K562 (cell line): ENCODE measurements around the gene KCTD6. TPM values are rescaled to one million over a fixed set of nuclear protein-coding genes. Genes with fewer than 3 reads are reported as not detected.

Source experiments
- ATAC-seq: fragments of 200-7000 bp; cut with Tn5 transposase; 3 replicates; pipeline ENCODE4 v1.9.1; 2020; ENCODE audit warnings: moderate library complexity
- BruUV-seq: library from RNA; stranded (reverse); fragments of 400-500 nt; replicated peaks from 2 replicates; lab custom pipeline; 2021; lab: Mats Ljungman, UMichigan
- CTCF ChIA-PET: fragments of 300-600 bp; formaldehyde crosslinking; extraction: SDS; loops from one replicate; lab custom pipeline; 2021; ENCODE audit warnings: low intra/inter-chr PET ratio; lab: Yijun Ruan, JAX
- POLR2A ChIA-PET: fragments of 300-600, 350-650 bp; sonication (Branson Sonifier 250); formaldehyde crosslinking; extraction: SDS; loops from one replicate; lab custom pipeline; 2021; ENCODE audit warnings: antibody characterized with exemption, inconsistent platforms; lab: Yijun Ruan, JAX
- DNase-seq, 4 experiments: peaks; one replicate each; pipeline versions ENCODE4 v3.0.0 to v3.0.0-alpha.2; 2011 to 2018; ENCODE audit warnings: low spot score in 3 of 4, mixed read lengths in 3 of 4; ENCODE audit errors: extremely low read depth in 1 of 4
- FAIRE-seq: peaks from 2 replicates; lab custom pipeline; 2011; peaks lifted over from hg19 to GRCh38; lab: Jason Lieb, UNC
- H2AFZ ChIP-seq: 2 replicates; pipeline ENCODE4 v1.6.0; 2011; ENCODE audit warnings: low read depth, low read length, control low read depth, inconsistent platforms
- H3K27ac ChIP-seq: fragments of 200-600 bp; 3 replicates; pipeline ENCODE4 v1.8.0; 2011; ENCODE audit warnings: low read depth, mild to moderate bottlenecking, control low read depth, inconsistent platforms, low read length, moderate library complexity, mixed read lengths; ENCODE audit errors: extremely low read depth
- H3K27me3 ChIP-seq, 2 experiments: fragments of 300-600 bp in 1 of 2; 2 replicates in 1 of 2; 3 replicates in 1 of 2; pipeline versions ENCODE4 v1.6.0 to v1.8.0; 2011; ENCODE audit warnings: inconsistent platforms in 2 of 2, low read length in 2 of 2, mild to moderate bottlenecking in 1 of 2, mixed read lengths in 1 of 2, moderate library complexity in 1 of 2; ENCODE audit not compliant: control insufficient read depth in 2 of 2, insufficient read depth in 2 of 2
- H3K36me3 ChIP-seq: fragments of 300-600 bp; 3 replicates; pipeline ENCODE4 v1.8.0; 2011; ENCODE audit warnings: mild to moderate bottlenecking, low read length, inconsistent platforms; ENCODE audit not compliant: control insufficient read depth, insufficient read depth
- H3K4me1 ChIP-seq, 2 experiments: fragments of 200-600 bp in 1 of 2; replicated peaks in 1 of 2; 2 replicates in 1 of 2; 3 replicates in 1 of 2; pipeline versions ENCODE4 v1.5.1 to v1.8.0; 2011; ENCODE audit warnings: inconsistent platforms in 2 of 2, low read length in 2 of 2, mild to moderate bottlenecking in 1 of 2, mixed read lengths in 1 of 2, moderate library complexity in 1 of 2; ENCODE audit not compliant: control insufficient read depth in 2 of 2, insufficient read depth in 2 of 2
- H3K4me2 ChIP-seq: 2 replicates; pipeline ENCODE4 v1.6.1; 2011; ENCODE audit warnings: low read length, control low read depth, inconsistent platforms, mixed read lengths; ENCODE audit not compliant: insufficient read depth
- H3K4me3 ChIP-seq: fragments of 200-600 bp; sonication (generic), shearing (Covaris generic); 2 replicates; pipeline ENCODE4 v1.5.1; 2016; ENCODE audit warnings: control low read depth, inconsistent platforms
- H3K79me2 ChIP-seq: fragments of 200-600 bp; 3 replicates; pipeline ENCODE4 v1.8.0; 2011; ENCODE audit warnings: low read length, inconsistent platforms; ENCODE audit not compliant: control insufficient read depth, insufficient read depth
- H3K9ac ChIP-seq, 2 experiments: 2 replicates each; pipeline versions ENCODE4 v1.6.0 to v1.6.1; 2011; ENCODE audit warnings: low read depth in 2 of 2, low read length in 2 of 2, control low read depth in 1 of 2, inconsistent platforms in 1 of 2, mild to moderate bottlenecking in 1 of 2, mixed read lengths in 1 of 2; ENCODE audit not compliant: insufficient read depth in 1 of 2
- H3K9me1 ChIP-seq: one replicate; pipeline ENCODE4 v1.6.0; 2011; ENCODE audit warnings: inconsistent platforms, mild to moderate bottlenecking, low read length, moderate library complexity; ENCODE audit not compliant: control insufficient read depth, insufficient read depth
- H3K9me3 ChIP-seq: replicated peaks from 2 replicates; pipeline ENCODE4 v1.5.1; 2011; ENCODE audit warnings: low read depth, low read length, inconsistent platforms; ENCODE audit not compliant: control insufficient read depth, insufficient read depth
- H4K20me1 ChIP-seq: replicated peaks from 2 replicates; pipeline ENCODE4 v1.6.1; 2011; ENCODE audit warnings: low read length, inconsistent platforms, mixed read lengths; ENCODE audit not compliant: control insufficient read depth, insufficient read depth
- DPF2 ChIP-seq: fragments of 450-650 bp; IDR thresholded peaks from 2 replicates; pipeline ENCODE4 v1.6.1; 2016
- FOSL1 ChIP-seq: fragments of 200-800 bp; sonication (Bioruptor generic); conservative IDR thresholded peaks from 2 replicates; pipeline ENCODE4 v1.6.1; 2016; ENCODE audit warnings: missing genetic modification characterization, missing compliant biosample characterization
- HCFC1 ChIP-seq: IDR thresholded peaks from 2 replicates; pipeline ENCODE4 v1.6.1; 2012; ENCODE audit warnings: low read depth, low read length, improper control_type of control experiment
- HDAC3 ChIP-seq: fragments of 450-650 bp; IDR thresholded peaks from 2 replicates; pipeline ENCODE4 v1.6.1; 2018; ENCODE audit warnings: borderline replicate concordance, mild to moderate bottlenecking, moderate library complexity; ENCODE audit not compliant: partially characterized antibody
- HNRNPUL1 ChIP-seq: fragments of 200-400 bp; formaldehyde crosslinking; IDR thresholded peaks from 2 replicates; pipeline ENCODE4 v1.6.1; 2017; ENCODE audit warnings: low read length
- LARP7 ChIP-seq: fragments of 450-650 bp; IDR thresholded peaks from 2 replicates; pipeline ENCODE4 v1.6.1; 2016
- MBD1 ChIP-seq: fragments of 250-450 bp; sonication (Bioruptor Pico); IDR thresholded peaks from 2 replicates; pipeline ENCODE4 v1.8.0; 2022; ENCODE audit warnings: inconsistent platforms
- NONO ChIP-seq, 2 experiments: fragments of 200-400 bp in 1 of 2; fragments of 450-650 bp in 1 of 2; formaldehyde crosslinking in 1 of 2; IDR thresholded peaks; 2 replicates each; pipeline ENCODE4 v1.6.1; 2017; ENCODE audit warnings: low read depth in 2 of 2, mild to moderate bottlenecking in 2 of 2, moderate library complexity in 2 of 2, low read length in 1 of 2
- PRMT5 ChIP-seq: sonication (generic); formaldehyde crosslinking; IDR thresholded peaks from 2 replicates; pipeline ENCODE4 v1.5.0; 2020; ENCODE audit warnings: missing genetic modification reagents
- ZNF232 ChIP-seq: sonication (generic); formaldehyde crosslinking; IDR thresholded peaks from 2 replicates; pipeline ENCODE4 v1.8.0; 2022; ENCODE audit warnings: mild to moderate bottlenecking, missing genetic modification reagents
- ZNF431 ChIP-seq: sonication (generic); formaldehyde crosslinking; IDR thresholded peaks from 2 replicates; pipeline ENCODE4 v1.8.0; 2022; ENCODE audit warnings: mild to moderate bottlenecking, missing genetic modification reagents
- WGBS: fragments of 100-300 bp; shearing (Covaris generic); methylation state at CpG from one replicate; pipeline ENCODE4 v1.1.6; 2016; ENCODE audit warnings: low coverage, mixed read lengths; ENCODE audit not compliant: insufficient coverage; ENCODE audit errors: missing lambda C conversion rate; 5-methylcytosine and 5-hydroxymethylcytosine counted together
- in situ Hi-C: fragments of 300-500 bp; cut with MboI; formaldehyde crosslinking; loops from 4 replicates; pipeline ENCODE4 v1.15.0; 2018; ENCODE audit warnings: inconsistent platforms, mixed read lengths
- intact Hi-C: fragments of 100-400 bp; cut with micrococcal nuclease; formaldehyde crosslinking; loops from 2 replicates; pipeline ENCODE4 v1.14.2; 2022
- polyA plus RNA-seq, 8 experiments: library from polyadenylated mRNA; depleted of rRNA in 4 of 8; stranded (reverse) in 5 of 8; unstranded in 3 of 8; fragments of >200 nt; fragmentation: Nextera tagmentation in 2 of 8; fragmentation: Illumina TruSeq in 1 of 8; extraction: Ambion mirVana in 2 of 8; extraction: Trizol in 1 of 8; gene quantifications; 2 replicates each; pipeline versions ENCODE4 v1.2.1 to v1.2.3, GENCODE V29; 2011 to 2014; ENCODE audit warnings: inconsistent platforms in 1 of 8, missing spikeins in 1 of 8
- total RNA-seq, 7 experiments: library from RNA; depleted of rRNA in 6 of 7; stranded (reverse); fragments of >200 nt in 6 of 7; fragmentation: Illumina TruSeq in 2 of 7; extraction: Trizol in 2 of 7; gene quantifications; 2 replicates each; pipeline versions ENCODE4 v1.2.1 to v1.2.3, GENCODE V29; 2011 to 2021; ENCODE audit warnings: low replicate concordance in 1 of 7

Gene KCTD6
- total and polyA plus RNA-seq, 9 of the 15 experiments (the other 6 are each of a cell fraction or from before 2014, with no cell fraction given): 2.1 to 5.9 (median 4.5) TPM

GRCh38 chr3:58474967-58475578, 16.8 kb upstream of the KCTD6 start:
- FAIRE-seq: no peak
- H3K9ac ChIP-seq: no peak overlapping the region

More at GRCh38 chr3:58474967-58475578, 16.8 kb upstream of the KCTD6 start:
- Histone ChIP-seq H4K20me1 (no peaks in the 10 kb centered on the region), H3K4me2 (no peak overlapping the region), H3K36me3 (no peaks in the 10 kb centered on the region), H2AFZ (no peak overlapping the region), H3K9me1 (no peaks in the 10 kb centered on the region), H3K4me3 (no peak overlapping the region), H3K9me3 (no peaks in the 10 kb centered on the region), H3K4me1 (peaks cover 0 to 10% of the 10 kb centered on the region in 2 experiments; a peak in 4 of 5 replicates), H3K79me2 (no peaks in the 10 kb centered on the region), H3K27me3 (no peaks in the 10 kb centered on the region), H3K27ac (no peak overlapping the region)
- POLR2A ChIA-PET: no interaction called here
- no TSS peak for BruUV-seq
- in situ Hi-C loops (no loop called here), intact Hi-C loops (no loop called here)
- ATAC-seq: no peak
- WGBS: 12% methylated on average over 3 of the region's 3 CpGs
- TF ChIP-seq ZNF232 (no peak), HNRNPUL1 (no peak), FOSL1 (tag) (no peak), ZNF431 (CRISPR knock-in tag) (no peak), NONO (IDR thresholded peaks at IDR 0.05; ENCODE audit: low read depth in 2 of 2, low read length in 1 of 2) (no peak), LARP7 (no peak), DPF2 (no peak), MBD1 (no peak), HDAC3 (no peak), HCFC1 (no peak), PRMT5 (CRISPR knock-in tag) (no peak)
- CTCF ChIA-PET: no interaction called here
- DNase-seq: no peak
